ENCODE data around the gene BMPER.
"Not testable (repeated sequence)": the region's sequence is repeated elsewhere in the genome, so short reads cannot be mapped to it uniquely, and the experiment has no call there.

BMPER gene

GRCh38 chr7:34145603-34146002 is 240.3 kb downstream of the BMPER start:
- DNase-seq, result no peak

GRCh38 chr7:34153656-34154270 is 248.4 kb downstream of the BMPER start:
- no peak for DNase-seq

GRCh38 chr7:34155220-34155908 is 250.0 kb downstream of the BMPER start:
- DNase-seq, result no peak

- DNase-seq, result no peak
These were observed 251.0 kb downstream of the BMPER start for GRCh38 chr7:34156336-34156735.

GRCh38 chr7:34157137-34157536 is 251.8 kb downstream of the BMPER start:
- no peak for DNase-seq

GRCh38 chr7:34158368-34159153 is 253.2 kb downstream of the BMPER start:
- DNase-seq, result no peak

GRCh38 chr7:34160261-34160752 is 255.0 kb downstream of the BMPER start:
- DNase-seq, result no peak

- no peak for DNase-seq
These were observed 256.8 kb downstream of the BMPER start for GRCh38 chr7:34162027-34162565.

GRCh38 chr7:34162677-34163076 is 257.3 kb downstream of the BMPER start:
- no peak for DNase-seq

- no peak for DNase-seq
These were observed 258.6 kb downstream of the BMPER start for GRCh38 chr7:34163956-34164355.

- DNase-seq, result no peak
These were observed 260.1 kb downstream of the BMPER start for GRCh38 chr7:34165466-34165865.

GRCh38 chr7:34165927-34166550 is 260.7 kb downstream of the BMPER start:
- DNase-seq, result no peak

- DNase-seq, result no peak
These were observed 262.7 kb downstream of the BMPER start for GRCh38 chr7:34168013-34168412.

- not testable (repeated sequence) for DNase-seq
These were observed 269.6 kb downstream of the BMPER start for GRCh38 chr7:34174688-34175616.

GRCh38 chr7:34175837-34176236 is 270.5 kb downstream of the BMPER start:
- no peak for DNase-seq

GRCh38 chr7:34177476-34177875 is 272.1 kb downstream of the BMPER start:
- DNase-seq, result no peak

- DNase-seq, result no peak
These were observed 276.1 kb downstream of the BMPER start for GRCh38 chr7:34181271-34181958.

- no peak for DNase-seq
These were observed 279.1 kb downstream of the BMPER start for GRCh38 chr7:34184466-34184865.

GRCh38 chr7:34187798-34188307 is 282.5 kb downstream of the BMPER start:
- DNase-seq, result no peak

GRCh38 chr7:34189031-34189430 is 283.7 kb downstream of the BMPER start:
- DNase-seq, result no peak

- no peak for DNase-seq
These were observed 285.0 kb downstream of the BMPER start for GRCh38 chr7:34190299-34190698.
